CD4-positive, alpha-beta T cell (primary cell): ENCODE data around the gene DNAJB2. TPM values are rescaled to one million over a fixed set of nuclear protein-coding genes. Genes with fewer than 3 reads are reported as not detected.
"Not testable (repeated sequence)": the region's sequence is repeated elsewhere in the genome, so short reads cannot be mapped to it uniquely, and the experiment has no call there.

Source experiments
- ATAC-seq: fragments of 200-7000 bp; cut with Tn5 transposase; one replicate; pipeline ENCODE4 v1.10.0; 2022; ENCODE audit warnings: mild to moderate bottlenecking; ENCODE audit not compliant: poor library complexity
- CTCF ChIA-PET: fragments of 350-600 bp; sonication (Branson Sonifier 250); formaldehyde crosslinking; loops from one replicate; lab custom pipeline; 2021; ENCODE audit warnings: antibody characterized with exemption, inconsistent platforms; lab: Charles Lee
- POLR2A ChIA-PET: fragments of 350-600 bp; sonication (Branson Sonifier 250); formaldehyde crosslinking; loops from one replicate; lab custom pipeline; 2021; ENCODE audit warnings: antibody characterized with exemption, inconsistent platforms; lab: Charles Lee
- DNase-seq, 14 experiments: peaks; one replicate each; pipeline ENCODE4 v3.0.0-alpha.2; 2013 to 2020; ENCODE audit warnings: mixed read lengths in 2 of 14
- H3K27ac ChIP-seq, 2 donors: one replicate each; pipeline versions ENCODE4 v1.5.1 to v1.7.0; 2013; ENCODE audit warnings: low read length in 2 of 2, low read depth in 1 of 2, mild to moderate bottlenecking in 1 of 2
- H3K27me3 ChIP-seq, 2 experiments: 1 replicate in 1 of 2; 2 replicates in 1 of 2; pipeline versions ENCODE4 v1.6.1 to v1.7.0; 2013; ENCODE audit warnings: low read length in 2 of 2, control low read depth in 1 of 2, mild to moderate bottlenecking in 1 of 2, moderate library complexity in 1 of 2; ENCODE audit not compliant: insufficient read depth in 2 of 2, control insufficient read depth in 1 of 2
- H3K36me3 ChIP-seq: one replicate; pipeline ENCODE4 v1.6.1; 2013; ENCODE audit warnings: low read length, control low read depth; ENCODE audit not compliant: insufficient read depth
- H3K4me1 ChIP-seq: one replicate; pipeline ENCODE4 v1.6.1; 2013; ENCODE audit warnings: low read length, control low read depth; ENCODE audit not compliant: insufficient read depth
- H3K4me3 ChIP-seq: one replicate; pipeline ENCODE4 v1.5.1; 2013; ENCODE audit warnings: mild to moderate bottlenecking, low read length, moderate library complexity
- H3K9me3 ChIP-seq, 2 experiments: 1 replicate in 1 of 2; 2 replicates in 1 of 2; pipeline versions ENCODE4 v1.6.1 to v1.7.0; 2013; ENCODE audit warnings: low read length in 2 of 2, mild to moderate bottlenecking in 2 of 2, control low read depth in 1 of 2, moderate library complexity in 1 of 2; ENCODE audit not compliant: control insufficient read depth in 1 of 2, insufficient read depth in 1 of 2
- H3K27ac Mint-ChIP-seq: one replicate; pipeline ENCODE4 v1.8.0; 2020; ENCODE audit warnings: mixed read lengths
- H3K27me3 Mint-ChIP-seq: one replicate; pipeline ENCODE4 v1.8.0; 2021; ENCODE audit warnings: mixed read lengths
- H3K36me3 Mint-ChIP-seq: one replicate; pipeline ENCODE4 v1.8.0; 2021; ENCODE audit warnings: low read depth, mixed read lengths
- H3K4me1 Mint-ChIP-seq: one replicate; pipeline ENCODE4 v1.8.0; 2021; ENCODE audit warnings: low read depth, mixed read lengths
- H3K4me3 Mint-ChIP-seq: one replicate; pipeline ENCODE4 v1.8.0; 2020; ENCODE audit warnings: mild to moderate bottlenecking, mixed read lengths
- H3K9me3 Mint-ChIP-seq: one replicate; pipeline ENCODE4 v1.8.0; 2020; ENCODE audit warnings: mixed read lengths
- CTCF ChIP-seq: fragments of 200-600 bp; IDR thresholded peaks from one replicate; pipeline ENCODE4 v1.8.0; 2022; ENCODE audit warnings: antibody characterized with exemption, mild to moderate bottlenecking
- intact Hi-C, 2 experiments: fragments of 100-400 bp; cut with DNase I in 1 of 2; cut with micrococcal nuclease in 1 of 2; formaldehyde crosslinking; loops; one replicate each; pipeline versions ENCODE4 v1.15.1 to v1.9.0; 2023 to 2025; cut with DNase I, micrococcal nuclease
- total RNA-seq, 174 experiments: library from RNA in 2 of 174; stranded (reverse) in 2 of 174; gene quantifications; one replicate each; pipeline ENCODE4 v1.2.3 and lab custom pipeline; 2021 to 2026

DNAJB2 gene
- total RNA-seq, 2 experiments from 2014 or later, result 151 to 161 TPM

- Mint-ChIP-seq H3K4me1 (peaks cover 49% of the 10 kb centered on the region), H3K36me3 (peaks cover 54% of the 10 kb centered on the region)
- POLR2A ChIA-PET, result interaction anchor here (0.7 to 10.1 kb wide), 20 partner anchors 9 to 967 kb away, joined by 3 to 202 read pairs (median 9); partner anchors contain the start of genes ABCB6, ANKZF1, ATG9A and CNPPD1
Observed at GRCh38 chr2:219253753-219254589, 25.2 kb upstream of the DNAJB2 start, which contains the start of gene TUBA4A. Gene TUBA4A, minus strand, starts transcription at chr2:219253918. Its CDS starts 60 bp downstream, at chr2:219253858.

GRCh38 chr2:219254590-219255201, 24.5 kb upstream of the DNAJB2 start:
- H3K4me1 ChIP-seq, result peaks cover 42% of the 10 kb centered on the region
- Mint-ChIP-seq H3K27me3 (no peaks in the 10 kb centered on the region), H3K4me1 (peaks cover 42% of the 10 kb centered on the region), H3K36me3 (peaks cover 46% of the 10 kb centered on the region), H3K27ac (peak overlapping the region; percentile 96), H3K9me3 (no peaks in the 10 kb centered on the region), H3K4me3 (peak overlapping the region; percentile 88)
- TF ChIP-seq CTCF, result no peak
- peak in 10 of 14 experiments; percentile 9 to 78 (median 35) for DNase-seq
- intact Hi-C loops, result loop anchor here (1.0 to 10.0 kb wide), 3 partner anchors 25 to 690 kb away; partner anchors contain the start of genes ABCB6 (in 2 of the 2), ANKZF1 (in 1 of the 2), ATG9A (in 1 of the 2) and CNOT9 (in 1 of the 2)
- peak overlapping the region; percentile 61 to 87 for H3K27ac ChIP-seq
- peak overlapping the region; percentile 88 for H3K4me3 ChIP-seq
- ChIA-PET POLR2A (interaction anchor here (0.6 to 10.1 kb wide), 18 partner anchors 9 to 968 kb away, joined by 3 to 202 read pairs (median 14); partner anchors contain the start of genes ABCB6, ANKZF1, ATG9A and CNPPD1), CTCF (interaction anchor here (1.0 to 8.4 kb wide), 9 partner anchors 20 to 134 kb away, joined by 3 to 97 read pairs (median 5); partner anchors contain the start of genes ANKZF1, ATG9A, DNAJB2 and DNPEP)
- H3K9me3 ChIP-seq, result no peaks in the 10 kb centered on the region
- peaks cover 23% of the 10 kb centered on the region for H3K36me3 ChIP-seq
- H3K27me3 ChIP-seq, result no peaks in the 10 kb centered on the region
- peak; percentile 44 for ATAC-seq

More at GRCh38 chr2:219253753-219254589, 25.2 kb upstream of the DNAJB2 start, which contains the start of gene TUBA4A:
- Mint-ChIP-seq H3K27ac (peak within 1 kb of the TSS; percentile 96), H3K27me3 (no peaks in the 10 kb centered on the region), H3K9me3 (no peaks in the 10 kb centered on the region), H3K4me3 (peak within 1 kb of the TSS; percentile 88)
- Histone ChIP-seq H3K27ac (peak within 1 kb of the TSS; percentile 73 to 87), H3K27me3 (no peaks in the 10 kb centered on the region), H3K4me3 (peak within 1 kb of the TSS; percentile 88), H3K36me3 (peaks cover 31% of the 10 kb centered on the region), H3K4me1 (peaks cover 49% of the 10 kb centered on the region), H3K9me3 (no peaks in the 10 kb centered on the region)
- peak; percentile 71 for ATAC-seq
- intact Hi-C loops, result loop anchor here (1.0 to 10.0 kb wide), 7 partner anchors 9 to 689 kb away; partner anchors contain the start of genes ABCB6 (in 2 of the 2), ANKZF1 (in 1 of the 2), ATG9A (in 1 of the 2) and CNOT9 (in 1 of the 2)
- no peak for TF ChIP-seq CTCF
- CTCF ChIA-PET, result interaction anchor here (1.0 to 8.4 kb wide), 9 partner anchors 20 to 134 kb away, joined by 3 to 97 read pairs (median 5); partner anchors contain the start of genes ANKZF1, ATG9A, DNAJB2 and DNPEP
- peak; percentile 83 to 95 (median 90) for DNase-seq

DNA sequence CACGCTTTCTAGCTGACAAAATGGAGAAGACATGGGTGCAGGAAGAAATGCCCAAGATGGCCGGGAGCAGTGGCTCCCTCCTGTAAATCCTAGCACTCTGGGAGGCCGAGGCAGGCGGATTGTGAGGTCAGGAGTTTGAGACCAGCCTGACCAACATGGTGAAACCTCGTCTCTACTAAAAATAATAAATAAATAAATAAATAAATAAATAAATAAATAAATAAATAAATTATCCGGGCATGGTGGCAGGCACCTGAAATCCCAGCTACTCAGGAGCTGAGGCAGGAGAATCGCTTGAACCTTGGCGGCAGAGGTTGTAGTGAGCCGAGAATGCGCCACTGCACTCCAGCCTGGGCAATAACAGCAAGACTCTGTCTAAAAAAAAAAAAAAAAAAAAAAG, 20.2 kb upstream of the DNAJB2 start:
- ATAC-seq, result not testable (repeated sequence)

More for the DNA sequence above, 20.2 kb upstream of the DNAJB2 start:
- not testable (repeated sequence) for H3K4me3 Mint-ChIP-seq, H3K4me3 ChIP-seq, H3K36me3 Mint-ChIP-seq, H3K27me3 ChIP-seq, H3K36me3 ChIP-seq, H3K27ac Mint-ChIP-seq, H3K9me3 ChIP-seq, H3K27me3 Mint-ChIP-seq, H3K9me3 Mint-ChIP-seq, DNase-seq, H3K27ac ChIP-seq
- POLR2A ChIA-PET, result interaction anchor here (0.9 kb wide), 1 partner anchor 20 kb away, joined by 4 read pairs; the partner anchor contains the start of gene DNAJB2
- H3K4me1 Mint-ChIP-seq, result peaks cover 11% of the 10 kb centered on the region
- intact Hi-C loops, result loop anchor here in 1 of 2 experiments (10.0 kb wide), 1 partner anchor 694 kb away; the partner anchor contains the start of genes CNOT9 and USP37
- H3K4me1 ChIP-seq, result peaks cover 11% of the 10 kb centered on the region
- CTCF ChIA-PET, result interaction anchor here (0.7 to 8.4 kb wide), 2 partner anchors 20 to 586 kb away, joined by 5 to 50 read pairs; partner anchors contain the start of gene DNAJB2
